Hematopoietic multipotent progenitor cell treated with erythropoietin and hydrocortisone succinate and interleukin-3 and kit ligand, for 8 days (in vitro differentiated cells): ENCODE results near the gene WDR90.

Experiments used
- DNase-seq: peaks from one replicate; pipeline ENCODE4 v3.0.0-alpha.2; 2015

The WDR90 gene

DNA sequence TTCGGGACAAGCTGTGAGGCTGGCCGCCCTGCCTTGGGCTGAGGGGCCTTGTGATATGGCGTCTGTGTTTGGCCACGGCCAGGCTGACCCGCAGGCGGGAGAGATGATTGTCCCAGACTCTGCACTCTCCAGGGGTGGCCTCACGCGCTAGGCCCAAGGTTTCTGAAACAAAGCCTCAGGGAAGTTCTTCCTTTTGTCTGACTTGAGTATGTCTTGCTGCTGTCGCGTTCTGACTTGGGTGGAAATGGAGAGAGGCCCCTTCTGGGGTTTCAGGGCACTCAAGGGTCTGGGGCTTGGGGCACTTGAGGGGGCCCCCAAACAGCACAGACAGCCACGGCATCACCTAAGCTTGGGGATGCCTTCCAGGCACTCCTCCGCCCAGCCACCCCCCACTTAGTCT, 61.9 kb downstream of the WDR90 start:
- DNase-seq: no peak

DNA sequence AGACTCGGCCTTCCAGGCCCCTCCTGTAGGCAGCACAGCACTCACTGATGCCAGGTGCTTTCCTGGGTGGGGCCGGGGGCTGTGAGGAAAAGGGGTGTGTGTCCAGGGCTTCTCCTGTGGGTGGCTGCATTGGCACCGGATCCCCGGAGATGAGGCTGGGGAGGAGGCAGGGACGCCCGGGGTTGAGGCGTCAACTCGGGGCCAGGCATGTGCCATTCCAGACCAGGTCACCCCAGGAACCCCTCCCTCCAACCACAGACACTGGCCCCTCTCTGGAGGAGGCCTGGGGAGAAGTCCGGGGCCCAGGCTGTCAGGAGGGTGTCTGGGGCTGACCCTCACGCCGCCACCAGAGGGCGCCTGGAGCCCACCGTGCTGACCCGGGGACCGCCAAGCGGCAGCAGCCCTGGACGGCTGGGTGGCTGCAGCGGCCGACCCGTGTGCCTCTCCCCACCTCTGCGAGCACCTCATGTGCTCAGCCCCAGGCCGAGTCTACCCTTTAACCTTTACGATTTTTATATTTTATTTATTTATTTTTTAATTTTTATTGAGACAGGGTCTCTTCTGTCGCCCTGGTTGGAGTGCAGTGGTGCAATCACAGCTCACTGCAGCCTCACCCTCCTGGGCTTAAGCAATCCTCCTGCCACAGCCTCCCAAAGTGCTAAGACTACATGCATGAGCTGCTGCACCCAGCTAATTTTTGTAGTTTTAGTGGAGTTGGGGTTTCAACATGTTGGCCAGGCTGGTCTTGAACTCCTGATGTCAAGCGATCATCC, 62.6 kb downstream of the WDR90 start:
- peak; percentile 59 for DNase-seq

DNA sequence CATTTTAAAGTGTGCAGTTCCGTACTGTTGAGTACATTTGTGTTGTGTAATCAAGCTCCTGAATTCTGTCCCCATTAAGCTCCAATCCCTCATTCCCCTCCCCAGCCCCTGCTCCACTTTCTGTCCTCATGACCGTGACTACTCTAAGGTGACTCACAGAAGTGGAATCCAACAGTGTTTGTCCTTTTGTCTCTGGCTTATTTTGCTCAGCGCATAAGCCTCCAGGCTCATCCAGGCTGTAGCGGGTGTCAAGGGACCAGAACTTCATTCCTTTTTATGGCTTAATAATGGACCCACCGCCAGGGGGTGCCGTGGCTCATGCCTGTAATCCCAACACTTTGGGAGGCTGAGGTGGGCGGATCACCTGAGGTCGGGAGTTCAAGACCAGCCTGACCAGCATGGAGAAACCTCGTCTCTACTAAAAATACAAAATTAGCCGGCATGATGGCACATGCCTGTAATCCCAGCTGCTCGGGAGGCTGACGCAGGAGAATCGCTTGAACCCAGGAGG, 63.6 kb downstream of the WDR90 start:
- peak; percentile 69 for DNase-seq

DNA sequence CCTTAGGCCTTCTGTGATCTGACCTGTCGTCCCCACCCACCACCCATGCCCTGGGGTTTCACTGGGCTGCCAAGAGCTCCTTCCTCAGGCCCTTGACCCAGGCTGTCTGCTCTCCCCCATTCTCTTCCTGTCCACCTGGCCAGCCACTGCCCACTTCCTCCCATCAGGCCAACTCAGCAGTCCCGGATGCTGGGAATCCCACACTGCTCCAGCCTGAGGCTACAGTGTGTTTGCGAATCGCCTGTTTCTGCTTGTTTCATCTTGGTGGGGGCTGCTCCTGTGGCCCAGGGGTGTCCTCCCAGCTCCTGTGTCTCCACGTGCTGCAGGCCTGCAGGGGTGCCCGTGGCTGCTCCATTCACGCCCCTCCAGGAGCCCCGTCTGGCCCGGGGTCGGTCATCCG, 64.9 kb downstream of the WDR90 start:
- DNase-seq: no peak

DNA sequence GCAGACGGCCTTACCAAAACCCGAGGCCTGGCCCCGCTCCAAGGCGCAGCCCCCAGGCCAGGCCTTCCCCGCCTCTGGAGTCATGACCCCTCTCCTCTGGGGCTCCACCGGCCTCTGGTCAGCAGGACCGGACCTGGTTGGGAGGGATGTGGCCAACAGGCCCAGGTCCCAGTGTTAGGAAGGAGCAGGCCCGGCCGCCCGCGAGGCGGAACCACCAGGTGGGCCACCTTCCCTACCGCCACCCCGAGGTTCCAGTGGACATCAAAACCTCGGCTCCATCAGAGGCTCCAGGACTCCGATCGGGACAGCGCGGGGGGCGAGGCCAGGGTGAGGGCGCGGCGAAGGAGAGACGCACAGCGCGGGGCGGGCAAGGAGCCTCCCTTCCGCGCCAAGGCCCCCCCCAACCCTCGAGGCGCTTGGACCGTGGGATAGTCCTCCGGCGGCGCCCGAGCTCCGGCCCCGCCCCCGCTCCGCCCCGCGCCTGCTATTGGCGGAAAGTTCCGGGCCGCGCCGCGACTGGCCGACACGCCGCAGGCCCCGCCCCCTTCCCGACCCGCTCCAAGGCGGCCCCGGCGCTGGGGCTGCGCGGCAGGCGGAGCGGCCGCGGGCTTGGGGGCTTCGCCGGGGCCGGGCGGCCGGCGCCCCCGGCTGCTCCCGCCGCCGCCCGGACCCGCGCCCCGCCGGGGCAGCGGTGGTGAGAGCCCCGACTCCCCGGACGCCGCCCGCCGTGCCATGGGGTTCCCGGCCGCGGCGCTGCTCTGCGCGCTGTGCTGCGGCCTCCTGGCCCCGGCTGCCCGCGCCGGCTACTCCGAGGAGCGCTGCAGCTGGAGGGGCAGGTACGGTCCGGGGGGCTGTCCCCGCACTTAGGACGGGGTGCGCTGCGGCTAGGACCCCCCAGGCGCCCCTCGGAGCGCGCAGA, 65.7 kb downstream of the WDR90 start, which contains the start of gene METRN:
Gene METRN, plus strand, starts transcription at position 561 of the 919 bp plus-strand sequence. Its CDS starts 172 bp downstream, at position 733.
- peak; percentile 83 for DNase-seq

DNA sequence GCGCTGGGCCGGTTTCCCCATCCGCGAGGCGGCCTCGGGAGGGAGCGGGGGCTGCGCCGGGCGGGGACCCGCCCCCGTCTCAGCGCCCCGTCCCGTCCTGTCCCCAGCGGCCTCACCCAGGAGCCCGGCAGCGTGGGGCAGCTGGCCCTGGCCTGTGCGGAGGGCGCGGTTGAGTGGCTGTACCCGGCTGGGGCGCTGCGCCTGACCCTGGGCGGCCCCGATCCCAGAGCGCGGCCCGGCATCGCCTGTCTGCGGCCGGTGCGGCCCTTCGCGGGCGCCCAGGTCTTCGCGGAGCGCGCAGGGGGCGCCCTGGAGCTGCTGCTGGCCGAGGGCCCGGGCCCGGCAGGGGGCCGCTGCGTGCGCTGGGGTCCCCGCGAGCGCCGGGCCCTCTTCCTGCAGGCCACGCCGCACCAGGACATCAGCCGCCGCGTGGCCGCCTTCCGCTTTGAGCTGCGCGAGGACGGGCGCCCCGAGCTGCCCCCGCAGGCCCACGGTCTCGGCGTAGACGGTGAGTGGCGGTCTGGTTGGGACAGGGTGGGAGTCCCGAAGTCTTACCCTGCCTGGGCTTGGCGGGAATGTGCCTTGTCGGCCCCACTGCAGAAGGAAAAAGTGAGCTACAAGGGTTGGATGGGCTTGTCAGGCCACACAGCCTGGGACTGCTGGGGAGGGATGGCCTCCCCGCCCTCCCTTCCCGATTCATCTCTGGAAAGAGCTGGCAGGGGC, 66.5 kb downstream of the WDR90 start:
- no peak for DNase-seq

DNA sequence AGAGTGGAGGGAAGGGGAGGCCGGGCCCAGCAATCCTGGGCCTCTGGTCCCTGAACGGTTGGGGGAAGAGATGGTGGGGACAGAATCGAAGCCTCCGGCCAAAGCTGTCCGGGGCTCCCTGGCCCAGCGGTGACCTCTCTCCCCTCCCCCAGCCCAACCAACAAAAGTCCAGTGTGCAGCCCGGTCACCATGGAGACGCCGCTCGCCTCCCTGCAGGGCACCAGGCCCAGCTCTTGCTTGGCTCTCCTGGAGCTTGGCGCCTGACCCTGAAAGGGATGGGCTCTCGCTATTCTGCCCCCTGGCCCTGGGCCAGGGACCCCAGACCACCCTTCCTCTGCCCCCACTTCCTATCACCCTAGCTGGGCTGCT, 67.0 kb downstream of the WDR90 start:
- no peak for DNase-seq

DNA sequence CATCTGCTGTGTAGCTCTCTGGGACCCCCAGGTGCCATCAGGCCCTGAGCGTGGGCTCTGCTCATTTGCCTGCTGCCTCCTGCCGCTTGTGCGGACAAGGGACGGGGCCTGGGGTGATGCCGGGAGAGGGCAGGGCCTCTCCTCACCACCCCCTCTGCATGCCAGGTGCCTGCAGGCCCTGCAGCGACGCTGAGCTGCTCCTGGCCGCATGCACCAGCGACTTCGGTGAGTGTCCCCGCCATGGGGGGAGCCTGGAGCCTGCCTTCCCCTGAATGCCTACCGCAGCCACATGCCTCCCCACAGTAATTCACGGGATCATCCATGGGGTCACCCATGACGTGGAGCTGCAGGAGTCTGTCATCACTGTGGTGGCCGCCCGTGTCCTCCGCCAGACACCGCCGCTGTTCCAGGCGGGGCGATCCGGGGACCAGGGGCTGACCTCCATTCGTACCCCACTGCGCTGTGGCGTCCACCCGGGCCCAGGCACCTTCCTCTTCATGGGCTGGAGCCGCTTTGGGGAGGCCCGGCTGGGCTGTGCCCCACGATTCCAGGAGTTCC, 67.7 kb downstream of the WDR90 start:
- no peak for DNase-seq
